B cell (primary cell): ENCODE results near the gene PGK1. TPM values are rescaled to one million over a fixed set of nuclear protein-coding genes. Genes with fewer than 3 reads are reported as not detected.
"Not testable (repeated sequence)": the region's sequence is repeated elsewhere in the genome, so short reads cannot be mapped to it uniquely, and the experiment has no call there.

Source experiments
- ATAC-seq: fragments of 200-7000 bp; cut with Tn5 transposase; one replicate; pipeline ENCODE4 v1.10.0; 2021; ENCODE audit warnings: low read depth, mild to moderate bottlenecking, moderate number of reproducible peaks, moderate library complexity
- CTCF ChIA-PET: fragments of 350-600 bp; sonication (Branson Sonifier 250); formaldehyde crosslinking; loops from one replicate; lab custom pipeline; 2021; ENCODE audit warnings: antibody characterized with exemption, inconsistent platforms; lab: Charles Lee
- POLR2A ChIA-PET: fragments of 350-600 bp; sonication (Branson Sonifier 250); formaldehyde crosslinking; loops from one replicate; lab custom pipeline; 2021; ENCODE audit warnings: antibody characterized with exemption; lab: Charles Lee
- DNase-seq: peaks from one replicate; pipeline ENCODE4 v3.0.0; 2013
- H2AFZ ChIP-seq: 2 replicates; pipeline ENCODE4 v1.6.1; 2012; ENCODE audit warnings: mild to moderate bottlenecking, low read depth, low read length; ENCODE audit not compliant: insufficient read depth, poor library complexity, severe bottlenecking
- H3K27ac ChIP-seq, 2 donors: 1 replicate in 1 of 2; 2 replicates in 1 of 2; pipeline ENCODE4 v1.5.1; 2012 to 2013; ENCODE audit warnings: low read length in 2 of 2, mild to moderate bottlenecking in 2 of 2, moderate library complexity in 1 of 2
- H3K27me3 ChIP-seq, 4 experiments: fragments of 200-600 bp in 1 of 4; sonication (generic) in 1 of 4; replicated peaks in 1 of 4; 1 replicate in 2 of 4; 2 replicates in 2 of 4; pipeline versions ENCODE4 v1.6.1 to v1.7.0; 2013 to 2016; ENCODE audit warnings: low read length in 3 of 4, mild to moderate bottlenecking in 2 of 4, mixed read lengths in 1 of 4, moderate library complexity in 1 of 4; ENCODE audit not compliant: insufficient read depth in 4 of 4, control insufficient read depth in 3 of 4; ENCODE audit errors: control extremely low read depth in 1 of 4
- H3K36me3 ChIP-seq, 2 experiments: replicated peaks in 1 of 2; 1 replicate in 1 of 2; 2 replicates in 1 of 2; pipeline versions ENCODE4 v1.6.1 to v1.7.1; 2013; ENCODE audit warnings: low read length in 1 of 2; ENCODE audit not compliant: insufficient read depth in 2 of 2, control insufficient read depth in 1 of 2; ENCODE audit errors: control extremely low read depth in 1 of 2, extremely low read depth in 1 of 2
- H3K4me1 ChIP-seq, 2 donors: fragments of 200-600 bp in 1 of 2; sonication (generic) in 1 of 2; 1 replicate in 1 of 2; 2 replicates in 1 of 2; pipeline versions ENCODE4 v1.5.1 to v1.6.1; 2013 to 2017; ENCODE audit warnings: low read length in 2 of 2; ENCODE audit not compliant: control insufficient read depth in 2 of 2, insufficient read depth in 2 of 2
- H3K4me2 ChIP-seq: replicated peaks from 2 replicates; pipeline ENCODE3; 2012; ENCODE audit warnings: mild to moderate bottlenecking, low read depth, low read length; ENCODE audit not compliant: poor library complexity, severe bottlenecking
- H3K4me3 ChIP-seq, 5 experiments: fragments of 200-600 bp in 1 of 5; sonication (generic) in 1 of 5; 1 replicate in 3 of 5; 2 replicates in 2 of 5; pipeline versions ENCODE4 v1.5.1 to v1.7.0; 2011 to 2016; ENCODE audit warnings: low read length in 4 of 5, mild to moderate bottlenecking in 4 of 5, low read depth in 2 of 5, control low read depth in 1 of 5, moderate library complexity in 1 of 5; ENCODE audit not compliant: insufficient read depth in 1 of 5; ENCODE audit errors: control extremely low read depth in 1 of 5, extremely low read depth in 1 of 5
- H3K79me2 ChIP-seq: fragments of 200-600 bp; sonication (generic); one replicate; pipeline ENCODE4 v1.6.0; 2016; ENCODE audit warnings: low read length; ENCODE audit not compliant: control insufficient read depth, insufficient read depth
- H3K9ac ChIP-seq: fragments of 200-600 bp; sonication (generic); 2 replicates; pipeline ENCODE4 v1.6.1; 2017; ENCODE audit warnings: mild to moderate bottlenecking, low read length, moderate library complexity
- H3K9me3 ChIP-seq, 3 donors: one replicate each; pipeline versions ENCODE4 v1.6.1 to v1.7.1; 2013; ENCODE audit warnings: low read length in 2 of 3; ENCODE audit not compliant: control insufficient read depth in 2 of 3, insufficient read depth in 1 of 3; ENCODE audit errors: control extremely low read depth in 1 of 3
- H4K20me1 ChIP-seq: 2 replicates; pipeline ENCODE4 v1.6.0; 2012; ENCODE audit warnings: mild to moderate bottlenecking, low read length; ENCODE audit not compliant: insufficient read depth, control insufficient read depth, poor library complexity, severe bottlenecking
- H3K27ac Mint-ChIP-seq: one replicate; pipeline ENCODE4 v1.8.0; 2021; ENCODE audit warnings: mixed read lengths
- H3K27me3 Mint-ChIP-seq: one replicate; pipeline ENCODE4 v1.8.0; 2021; ENCODE audit warnings: mixed read lengths
- H3K4me1 Mint-ChIP-seq: one replicate; pipeline ENCODE4 v1.8.0; 2021; ENCODE audit warnings: mixed read lengths
- H3K4me3 Mint-ChIP-seq: one replicate; pipeline ENCODE4 v1.8.0; 2021; ENCODE audit warnings: mixed read lengths
- H3K9me3 Mint-ChIP-seq: one replicate; pipeline ENCODE4 v1.8.0; 2022; ENCODE audit warnings: mixed read lengths; ENCODE audit not compliant: insufficient read depth
- CTCF ChIP-seq: fragments of 200-600 bp; IDR thresholded peaks from one replicate; pipeline ENCODE4 v1.8.0; 2022; ENCODE audit warnings: antibody characterized with exemption, mild to moderate bottlenecking
- EZH2 ChIP-seq: IDR thresholded peaks from 2 replicates; pipeline ENCODE4 v1.6.1; 2012; ENCODE audit warnings: borderline replicate concordance, low read depth, mild to moderate bottlenecking, moderate library complexity, low read length; ENCODE audit not compliant: insufficient read depth, poor library complexity, severe bottlenecking
- WGBS: methylation state at CpG from one replicate; pipeline ENCODE4 v1.1.5; 2013; ENCODE audit warnings: missing lambda C conversion rate; ENCODE audit not compliant: insufficient coverage; 5-methylcytosine and 5-hydroxymethylcytosine counted together
- intact Hi-C: fragments of 100-400 bp; cut with micrococcal nuclease; formaldehyde crosslinking; loops from one replicate; pipeline ENCODE4 v1.10.0; 2022
- polyA plus RNA-seq: library from polyadenylated mRNA; depleted of rRNA; stranded (reverse); fragments of >200 nt; gene quantifications from 2 replicates; pipeline ENCODE4 v1.2.3, GENCODE V29; 2012
- total RNA-seq, 2 donors: library from RNA; stranded (reverse); fragments of 120-200 nt in 1 of 2; gene quantifications; 1 replicate in 1 of 2; 2 replicates in 1 of 2; pipeline versions ENCODE4 v1.2.3 to v1.2.4, GENCODE V29; 2013 to 2022

Gene PGK1
- total and polyA plus RNA-seq, 2 donors (not counting 1 experiment from before 2014, with no cell fraction given): 83.7 to 162 TPM

DNA sequence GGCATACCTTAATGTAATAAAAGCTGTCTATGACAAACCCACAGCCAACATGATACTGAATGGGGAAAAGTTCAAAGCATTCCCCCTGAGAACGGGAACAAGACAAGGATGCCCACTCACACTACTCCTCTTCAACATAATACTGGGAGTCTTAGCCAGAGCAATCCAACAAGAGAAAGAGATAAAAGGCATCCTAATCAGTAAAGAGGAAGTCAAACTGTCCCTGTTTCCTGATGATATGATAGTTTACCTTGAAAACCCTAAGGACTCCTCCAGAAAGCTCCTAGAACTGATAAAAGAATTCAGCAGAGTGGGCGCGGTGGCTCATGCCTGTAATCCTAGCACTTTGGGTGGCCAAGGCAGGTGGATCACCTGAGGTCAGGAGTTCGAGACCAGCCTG lies 59.1 kb downstream of the PGK1 start:
- H3K9ac ChIP-seq, H3K27me3 Mint-ChIP-seq, ATAC-seq, H3K4me2 ChIP-seq, DNase-seq, CTCF ChIA-PET, H3K9me3 Mint-ChIP-seq, H3K79me2 ChIP-seq, H3K4me3 ChIP-seq, H3K9me3 ChIP-seq, intact Hi-C loops, POLR2A ChIA-PET, H3K36me3 ChIP-seq, H3K27ac Mint-ChIP-seq, H4K20me1 ChIP-seq, H3K4me3 Mint-ChIP-seq, H3K27me3 ChIP-seq, H2AFZ ChIP-seq, H3K4me1 ChIP-seq, H3K4me1 Mint-ChIP-seq, H3K27ac ChIP-seq: not testable (repeated sequence)
- no CpG with 5 or more reads among the region's 4 CpGs for WGBS

- ChIA-PET POLR2A (no interaction called here), CTCF (no interaction called here)
- intact Hi-C loops: no loop called here
- Mint-ChIP-seq H3K27me3 (no peaks in the 10 kb centered on the region), H3K4me3 (no peak overlapping the region), H3K9me3 (no peaks in the 10 kb centered on the region), H3K4me1 (peaks cover 9% of the 10 kb centered on the region), H3K27ac (no peak overlapping the region)
- Histone ChIP-seq H3K4me3 (no peak overlapping the region), H3K4me1 (no peaks in the 10 kb centered on the region), H3K4me2 (no peak overlapping the region), H3K9me3 (no peaks in the 10 kb centered on the region), H2AFZ (no peak overlapping the region), H3K9ac (no peak overlapping the region), H4K20me1 (no peaks in the 10 kb centered on the region), H3K27me3 (no peaks in the 10 kb centered on the region), H3K36me3 (no peaks in the 10 kb centered on the region), H3K79me2 (no peaks in the 10 kb centered on the region), H3K27ac (no peak overlapping the region)
- ATAC-seq (no peak), DNase-seq (no peak)
- WGBS: 100% methylated on average over 1 of the region's 1 CpG
- TF ChIP-seq CTCF (no peak), EZH2 (no peak)
These were observed 61.4 kb downstream of the PGK1 start for GRCh38 chrX:78165425-78165824.
